Thyroid gland (tissue), 4 donors: ENCODE data around the gene PSMC3. TPM values are rescaled to one million over a fixed set of nuclear protein-coding genes. Genes with fewer than 3 reads are reported as not detected.

ENCODE experiments used
- DNase-seq, 2 donors: peaks; one replicate each; pipeline ENCODE4 v3.0.0-alpha.2; 2019
- H3K27ac ChIP-seq, 3 donors: fragments of 200-600 bp; sonication (generic); 1 replicate in 2 of 3; 2 replicates in 1 of 3; pipeline ENCODE4 v1.5.1; 2016 to 2019; ENCODE audit warnings: mild to moderate bottlenecking in 1 of 3, moderate library complexity in 1 of 3
- H3K27me3 ChIP-seq: fragments of 200-600 bp; sonication (generic); one replicate; pipeline ENCODE4 v1.5.1; 2019
- H3K36me3 ChIP-seq, 2 donors: fragments of 200-600 bp; sonication (generic); one replicate each; pipeline ENCODE4 v1.5.1; 2016 to 2019
- H3K4me1 ChIP-seq, 2 donors: fragments of 200-600 bp; sonication (generic); one replicate each; pipeline ENCODE4 v1.5.1; 2017 to 2019
- H3K4me3 ChIP-seq, 3 donors: fragments of 200-600 bp; sonication (generic); replicated peaks in 1 of 3; 1 replicate in 2 of 3; 2 replicates in 1 of 3; pipeline ENCODE4 v1.5.1; 2016; ENCODE audit warnings: mild to moderate bottlenecking in 1 of 3
- H3K9me3 ChIP-seq: fragments of 200-600 bp; sonication (generic); one replicate; pipeline ENCODE4 v1.5.1; 2017
- POLR2A ChIP-seq, 2 donors: fragments of 450-650 bp; IDR thresholded peaks; one replicate each; pipeline ENCODE4 v1.6.1; 2017; ENCODE audit warnings: antibody characterized with exemption in 2 of 2, mild to moderate bottlenecking in 2 of 2, moderate library complexity in 1 of 2
- WGBS, 2 donors: methylation state at CpG; one replicate each; pipeline ENCODE4 v1.1.5; 2017; 5-methylcytosine and 5-hydroxymethylcytosine counted together
- intact Hi-C: fragments of 100-400 bp; cut with DNase I; formaldehyde crosslinking; loops from one replicate; pipeline ENCODE4 v1.15.1; 2023
- total RNA-seq, 4 donors: library from RNA; depleted of rRNA; stranded (reverse); fragments of >200 nt; gene quantifications; one replicate each; pipeline ENCODE4 v1.2.3, GENCODE V29; 2016
- TF ChIP-seq, protein P1 (sequence below), 6 experiments: fragments of 200-600 bp in 3 of 6; fragments of 450-650 bp in 3 of 6; sonication (generic) in 3 of 6; IDR thresholded peaks; one replicate each; pipeline ENCODE4 v1.5.1; 2016 to 2019; ENCODE audit warnings: antibody characterized with exemption in 6 of 6, mild to moderate bottlenecking in 2 of 6, inconsistent platforms in 1 of 6, moderate library complexity in 1 of 6

The PSMC3 gene
- total RNA-seq, 4 donors from 2014 or later: 92.7 to 240 (median 123) TPM

DNA sequence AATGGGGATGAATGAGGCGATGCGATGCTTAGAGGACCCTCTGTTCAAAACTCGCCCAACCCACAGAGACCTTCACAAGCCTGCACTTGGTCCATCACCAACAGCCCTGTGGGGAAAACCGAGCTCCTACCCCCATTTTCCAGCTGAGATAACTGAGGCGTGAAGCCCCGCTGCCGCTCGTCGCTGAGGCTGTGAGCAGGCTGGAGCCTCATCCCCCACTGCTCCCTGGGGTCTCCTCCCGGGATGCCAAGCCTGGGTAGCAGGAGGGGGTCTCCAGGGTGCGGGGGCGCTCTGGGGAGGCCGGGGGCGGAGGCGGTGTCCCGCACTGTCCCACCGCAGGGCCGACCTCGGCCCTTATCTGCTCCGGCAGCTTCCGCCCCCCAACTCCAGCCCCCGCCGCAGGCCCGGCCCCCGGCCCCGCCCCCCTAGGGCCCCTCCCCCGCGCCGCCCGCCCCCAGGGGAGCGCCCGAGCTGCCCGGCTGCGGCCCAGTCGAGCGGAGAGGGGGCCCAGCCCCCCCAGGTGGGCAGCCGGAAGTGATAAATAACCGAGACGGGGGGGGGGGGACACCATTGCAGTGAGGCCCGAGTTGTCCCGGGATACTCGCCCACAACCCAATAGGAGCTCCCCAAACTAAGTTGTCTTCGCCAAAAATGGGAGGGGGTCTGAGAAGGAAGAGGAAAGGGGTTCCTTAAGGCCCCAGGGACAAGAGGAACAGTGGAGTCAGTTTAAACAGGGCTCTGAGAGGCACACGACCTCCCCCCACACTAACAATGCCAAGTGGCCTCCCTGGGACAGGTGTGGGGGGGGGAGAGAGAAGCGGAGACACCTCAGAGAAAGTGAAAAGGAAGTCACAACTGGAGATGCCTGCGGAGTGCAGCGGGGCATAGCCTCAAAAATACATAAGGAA lies 26.1 kb downstream of the PSMC3 start:
- H3K4me1 ChIP-seq: peaks cover 5 to 26% of the 10 kb centered on the region in 2 donors
- no peaks in the 10 kb centered on the region for H3K9me3 ChIP-seq
- 14% methylated on average over 12 to 15 of the region's 47 CpGs for WGBS, 2 donors
- intact Hi-C loops: no loop called here
- peak; percentile 39 to 44 for DNase-seq
- H3K27ac ChIP-seq: peak overlapping the region; percentile 61 to 88 (median 86)
- H3K4me3 ChIP-seq: peak overlapping the region in 2 of 3 donors; percentile 10 to 53
- TF ChIP-seq, protein P1, sequence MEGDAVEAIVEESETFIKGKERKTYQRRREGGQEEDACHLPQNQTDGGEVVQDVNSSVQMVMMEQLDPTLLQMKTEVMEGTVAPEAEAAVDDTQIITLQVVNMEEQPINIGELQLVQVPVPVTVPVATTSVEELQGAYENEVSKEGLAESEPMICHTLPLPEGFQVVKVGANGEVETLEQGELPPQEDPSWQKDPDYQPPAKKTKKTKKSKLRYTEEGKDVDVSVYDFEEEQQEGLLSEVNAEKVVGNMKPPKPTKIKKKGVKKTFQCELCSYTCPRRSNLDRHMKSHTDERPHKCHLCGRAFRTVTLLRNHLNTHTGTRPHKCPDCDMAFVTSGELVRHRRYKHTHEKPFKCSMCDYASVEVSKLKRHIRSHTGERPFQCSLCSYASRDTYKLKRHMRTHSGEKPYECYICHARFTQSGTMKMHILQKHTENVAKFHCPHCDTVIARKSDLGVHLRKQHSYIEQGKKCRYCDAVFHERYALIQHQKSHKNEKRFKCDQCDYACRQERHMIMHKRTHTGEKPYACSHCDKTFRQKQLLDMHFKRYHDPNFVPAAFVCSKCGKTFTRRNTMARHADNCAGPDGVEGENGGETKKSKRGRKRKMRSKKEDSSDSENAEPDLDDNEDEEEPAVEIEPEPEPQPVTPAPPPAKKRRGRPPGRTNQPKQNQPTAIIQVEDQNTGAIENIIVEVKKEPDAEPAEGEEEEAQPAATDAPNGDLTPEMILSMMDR (IDR thresholded peaks at IDR 0.05): no peak
- TF ChIP-seq POLR2A (IDR thresholded peaks at IDR 0.05): peak in 1 of 2 donors; percentile 50
- H3K36me3 ChIP-seq: no peaks in the 10 kb centered on the region
- H3K27me3 ChIP-seq: no peaks in the 10 kb centered on the region

DNA sequence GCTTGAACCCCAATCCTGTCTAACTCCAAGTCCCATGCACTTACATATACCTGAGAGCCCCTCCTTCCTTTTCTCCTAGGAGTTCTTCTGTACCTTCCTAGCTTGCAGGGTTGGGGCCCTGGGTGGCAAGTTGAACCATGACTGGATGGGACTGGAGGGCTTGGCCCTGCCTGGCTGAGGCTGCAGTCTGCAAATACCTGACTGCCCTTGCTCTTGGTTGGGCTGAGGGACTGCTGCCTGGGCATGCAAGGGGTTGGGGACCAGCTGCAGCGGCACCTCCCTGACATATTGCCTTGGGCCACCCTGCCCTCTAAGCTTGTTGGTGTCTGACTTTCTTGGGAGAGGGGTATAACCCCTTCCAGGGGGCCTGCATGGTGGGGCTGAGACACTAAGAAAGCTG lies 27.7 kb downstream of the PSMC3 start:
- Histone ChIP-seq H3K4me3 (no peak overlapping the region), H3K27me3 (no peaks in the 10 kb centered on the region), H3K9me3 (no peaks in the 10 kb centered on the region), H3K36me3 (no peaks in the 10 kb centered on the region), H3K27ac (no peak overlapping the region), H3K4me1 (peaks cover 5 to 34% of the 10 kb centered on the region in 2 donors)
- WGBS, 2 donors: 86% methylated on average over 1 of the region's 1 CpG; no CpG with 5 or more reads in 1 of the 2 donors
- intact Hi-C loops: no loop called here
- DNase-seq: no peak
- no peak for TF ChIP-seq POLR2A (IDR thresholded peaks at IDR 0.05)
- TF ChIP-seq, protein P1 (IDR thresholded peaks at IDR 0.05): no peak

DNA sequence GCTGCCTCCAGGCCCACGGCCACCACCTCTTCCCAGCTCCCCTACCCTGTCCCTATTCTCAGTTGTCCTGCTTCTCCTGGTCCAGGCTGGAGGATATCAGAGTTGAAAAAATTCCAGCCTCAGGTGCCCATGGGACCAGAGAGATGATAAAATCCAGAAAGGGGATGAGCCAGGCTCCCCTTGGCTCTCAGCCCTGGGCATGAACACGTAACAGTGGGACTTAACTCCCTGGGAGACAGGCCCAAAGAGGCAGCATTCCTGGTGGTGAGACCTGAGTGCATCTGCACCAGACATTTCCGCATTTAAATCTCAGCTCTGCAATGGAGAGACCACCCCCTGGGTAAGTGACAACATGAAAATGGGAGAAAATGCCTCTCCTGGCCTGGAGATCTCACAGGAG lies 28.2 kb downstream of the PSMC3 start:
- TF ChIP-seq, protein P1 (IDR thresholded peaks at IDR 0.05): no peak
- no peak for TF ChIP-seq POLR2A (IDR thresholded peaks at IDR 0.05)
- DNase-seq: no peak
- Histone ChIP-seq H3K4me3 (no peak overlapping the region), H3K27ac (no peak overlapping the region), H3K36me3 (no peaks in the 10 kb centered on the region), H3K4me1 (peaks cover 5 to 34% of the 10 kb centered on the region in 2 donors), H3K9me3 (no peaks in the 10 kb centered on the region), H3K27me3 (no peaks in the 10 kb centered on the region)
- 88 to 91% methylated on average over 3 of the region's 3 CpGs for WGBS, 2 donors
- intact Hi-C loops: no loop called here

DNA sequence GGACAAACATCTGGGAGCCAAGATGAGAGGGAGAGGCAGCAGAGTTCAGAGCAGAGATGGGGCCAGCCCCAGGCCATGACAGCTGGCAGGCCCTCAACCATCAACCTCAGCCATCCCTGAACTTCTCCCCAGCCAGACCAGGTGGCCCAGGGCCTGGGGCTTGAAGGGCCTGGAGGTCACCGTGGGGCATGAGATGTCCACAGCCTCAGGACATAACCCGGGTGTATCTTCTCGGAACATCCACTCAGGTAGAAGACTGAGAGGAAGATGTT lies 30.3 kb downstream of the PSMC3 start:
- no peak for DNase-seq
- Histone ChIP-seq H3K27ac (peak overlapping the region in 1 of 3 donors; percentile 75), H3K4me1 (peaks cover 4 to 34% of the 10 kb centered on the region in 2 donors), H3K36me3 (no peaks in the 10 kb centered on the region), H3K4me3 (no peak overlapping the region), H3K9me3 (no peaks in the 10 kb centered on the region), H3K27me3 (no peaks in the 10 kb centered on the region)
- 88 to 98% methylated on average over 3 of the region's 3 CpGs for WGBS, 2 donors
- TF ChIP-seq POLR2A (IDR thresholded peaks at IDR 0.05): no peak
- TF ChIP-seq, protein P1 (IDR thresholded peaks at IDR 0.05): no peak
- intact Hi-C loops: no loop called here
